ENCODE measurements around the gene SACM1L. TPM values are rescaled to one million over a fixed set of nuclear protein-coding genes. Genes with fewer than 3 reads are reported as not detected.

The SACM1L gene
- total RNA-seq, 1 experiment from 2014 or later = 31.6 TPM

DNA sequence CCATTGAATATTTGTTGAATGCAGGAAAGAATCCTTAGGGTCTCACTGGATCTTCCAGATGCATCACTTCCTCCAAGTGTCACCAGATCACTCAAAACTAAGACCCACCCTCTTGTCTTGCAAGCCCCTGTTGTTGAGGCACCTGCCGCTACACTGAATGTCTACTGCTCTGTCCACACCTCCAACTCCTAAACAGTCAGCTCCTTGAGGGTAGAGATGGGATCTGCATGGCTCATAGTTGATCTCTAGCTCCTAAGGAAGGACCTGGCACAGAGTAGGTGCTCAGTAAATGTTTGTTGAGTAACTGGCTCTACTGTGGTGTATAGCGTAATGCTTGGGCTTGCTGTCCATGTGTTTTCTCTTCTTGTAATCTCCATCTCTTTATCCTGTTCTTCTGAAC is 98.4 kb downstream of the SACM1L start:
- Histone ChIP-seq H3K27ac (ENCODE audit: low read length) (no peak overlapping the region), H3K4me3 (ENCODE audit: low read depth in 2 of 2, low read length in 2 of 2) (no peak overlapping the region), H3K9me3 (ENCODE audit: control insufficient read depth, insufficient read depth, low read depth, low read length) (no peaks in the 10 kb centered on the region), H3K36me3 (ENCODE audit: control insufficient read depth, insufficient read depth, low read length) (no peaks in the 10 kb centered on the region), H3K4me1 (ENCODE audit: control insufficient read depth, insufficient read depth, low read length) (no peaks in the 10 kb centered on the region), H3K27me3 (ENCODE audit: control insufficient read depth, insufficient read depth, low read length) (no peaks in the 10 kb centered on the region)
- in situ Hi-C loops (cut with HindIII; ENCODE audit: low pct_unique_long_range_greater_than_20kb, low sequenced_read_pairs) = no loop called here
- POLR2A ChIA-PET = no interaction called here
- BruUV-seq (replicated peaks) = no TSS peak
- intact Hi-C loops (cut with micrococcal nuclease; ENCODE audit: unreplicated experiment) = no loop called here
- TF ChIP-seq POLR2AphosphoS5 (IDR thresholded peaks at IDR 0.05; ENCODE audit: low read depth, low read length) (no peak), SIN3A (IDR thresholded peaks at IDR 0.05; ENCODE audit: borderline replicate concordance, insufficient read depth, low read depth, low read length) (no peak), TCF7L2 (IDR thresholded peaks at IDR 0.05; ENCODE audit: low read depth, low read length) (no peak)
- TF ChIP-seq, protein P1, sequence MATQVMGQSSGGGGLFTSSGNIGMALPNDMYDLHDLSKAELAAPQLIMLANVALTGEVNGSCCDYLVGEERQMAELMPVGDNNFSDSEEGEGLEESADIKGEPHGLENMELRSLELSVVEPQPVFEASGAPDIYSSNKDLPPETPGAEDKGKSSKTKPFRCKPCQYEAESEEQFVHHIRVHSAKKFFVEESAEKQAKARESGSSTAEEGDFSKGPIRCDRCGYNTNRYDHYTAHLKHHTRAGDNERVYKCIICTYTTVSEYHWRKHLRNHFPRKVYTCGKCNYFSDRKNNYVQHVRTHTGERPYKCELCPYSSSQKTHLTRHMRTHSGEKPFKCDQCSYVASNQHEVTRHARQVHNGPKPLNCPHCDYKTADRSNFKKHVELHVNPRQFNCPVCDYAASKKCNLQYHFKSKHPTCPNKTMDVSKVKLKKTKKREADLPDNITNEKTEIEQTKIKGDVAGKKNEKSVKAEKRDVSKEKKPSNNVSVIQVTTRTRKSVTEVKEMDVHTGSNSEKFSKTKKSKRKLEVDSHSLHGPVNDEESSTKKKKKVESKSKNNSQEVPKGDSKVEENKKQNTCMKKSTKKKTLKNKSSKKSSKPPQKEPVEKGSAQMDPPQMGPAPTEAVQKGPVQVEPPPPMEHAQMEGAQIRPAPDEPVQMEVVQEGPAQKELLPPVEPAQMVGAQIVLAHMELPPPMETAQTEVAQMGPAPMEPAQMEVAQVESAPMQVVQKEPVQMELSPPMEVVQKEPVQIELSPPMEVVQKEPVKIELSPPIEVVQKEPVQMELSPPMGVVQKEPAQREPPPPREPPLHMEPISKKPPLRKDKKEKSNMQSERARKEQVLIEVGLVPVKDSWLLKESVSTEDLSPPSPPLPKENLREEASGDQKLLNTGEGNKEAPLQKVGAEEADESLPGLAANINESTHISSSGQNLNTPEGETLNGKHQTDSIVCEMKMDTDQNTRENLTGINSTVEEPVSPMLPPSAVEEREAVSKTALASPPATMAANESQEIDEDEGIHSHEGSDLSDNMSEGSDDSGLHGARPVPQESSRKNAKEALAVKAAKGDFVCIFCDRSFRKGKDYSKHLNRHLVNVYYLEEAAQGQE (IDR thresholded peaks at IDR 0.05; ENCODE audit: insufficient read depth in 1 of 2, low read depth in 2 of 2, low read length in 1 of 2) = no peak
- TF ChIP-seq, protein P2, sequence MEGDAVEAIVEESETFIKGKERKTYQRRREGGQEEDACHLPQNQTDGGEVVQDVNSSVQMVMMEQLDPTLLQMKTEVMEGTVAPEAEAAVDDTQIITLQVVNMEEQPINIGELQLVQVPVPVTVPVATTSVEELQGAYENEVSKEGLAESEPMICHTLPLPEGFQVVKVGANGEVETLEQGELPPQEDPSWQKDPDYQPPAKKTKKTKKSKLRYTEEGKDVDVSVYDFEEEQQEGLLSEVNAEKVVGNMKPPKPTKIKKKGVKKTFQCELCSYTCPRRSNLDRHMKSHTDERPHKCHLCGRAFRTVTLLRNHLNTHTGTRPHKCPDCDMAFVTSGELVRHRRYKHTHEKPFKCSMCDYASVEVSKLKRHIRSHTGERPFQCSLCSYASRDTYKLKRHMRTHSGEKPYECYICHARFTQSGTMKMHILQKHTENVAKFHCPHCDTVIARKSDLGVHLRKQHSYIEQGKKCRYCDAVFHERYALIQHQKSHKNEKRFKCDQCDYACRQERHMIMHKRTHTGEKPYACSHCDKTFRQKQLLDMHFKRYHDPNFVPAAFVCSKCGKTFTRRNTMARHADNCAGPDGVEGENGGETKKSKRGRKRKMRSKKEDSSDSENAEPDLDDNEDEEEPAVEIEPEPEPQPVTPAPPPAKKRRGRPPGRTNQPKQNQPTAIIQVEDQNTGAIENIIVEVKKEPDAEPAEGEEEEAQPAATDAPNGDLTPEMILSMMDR (IDR thresholded peaks at IDR 0.05) = no peak
- CTCF ChIA-PET = no interaction called here
- DNase-seq (ENCODE audit: low read depth, low spot score) (no peak), ATAC-seq (no peak)

DNA sequence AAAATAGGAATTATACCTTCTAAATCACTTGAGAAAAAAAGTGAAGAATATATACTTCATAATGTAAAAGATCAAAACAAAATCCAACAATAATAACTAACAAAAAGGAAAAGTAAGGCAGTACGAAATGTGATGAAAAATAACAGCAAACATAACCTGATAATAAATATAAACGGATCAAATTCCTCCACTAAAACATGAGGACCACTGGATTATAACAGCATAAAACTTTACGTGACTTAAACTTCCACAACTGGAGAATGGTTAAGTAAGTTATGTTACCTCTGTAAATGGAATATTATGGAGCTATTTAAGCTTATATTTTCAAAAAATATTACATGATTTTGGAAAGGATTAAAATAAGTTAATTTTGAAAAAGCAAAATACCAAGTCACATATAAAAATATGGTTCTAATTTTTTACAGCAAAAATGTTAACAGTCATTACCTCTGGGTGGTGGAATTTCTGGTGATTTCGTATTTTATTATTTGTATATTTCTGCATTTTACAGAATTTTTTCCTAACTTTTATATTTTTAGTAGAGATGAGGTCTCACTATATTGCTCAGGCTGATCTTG is 100.1 kb downstream of the SACM1L start:
- Histone ChIP-seq H3K27me3 (ENCODE audit: control insufficient read depth, insufficient read depth, low read length) (no peaks in the 10 kb centered on the region; the same call in 1 of the 2 replicates), H3K4me3 (ENCODE audit: low read depth in 2 of 2, low read length in 2 of 2) (no peak overlapping the region), H3K27ac (ENCODE audit: low read length) (no peak overlapping the region), H3K36me3 (ENCODE audit: control insufficient read depth, insufficient read depth, low read length) (no peaks in the 10 kb centered on the region), H3K9me3 (ENCODE audit: control insufficient read depth, insufficient read depth, low read depth, low read length) (no peaks in the 10 kb centered on the region), H3K4me1 (ENCODE audit: control insufficient read depth, insufficient read depth, low read length) (no peaks in the 10 kb centered on the region)
- ATAC-seq (no peak), DNase-seq (ENCODE audit: low read depth, low spot score) (no peak)
- in situ Hi-C loops (cut with HindIII; ENCODE audit: low pct_unique_long_range_greater_than_20kb, low sequenced_read_pairs) (no loop called here), intact Hi-C loops (cut with micrococcal nuclease; ENCODE audit: unreplicated experiment) (no loop called here)
- ChIA-PET POLR2A (no interaction called here), CTCF (no interaction called here)
- TF ChIP-seq TCF7L2 (IDR thresholded peaks at IDR 0.05; ENCODE audit: low read depth, low read length) (no peak), POLR2AphosphoS5 (IDR thresholded peaks at IDR 0.05; ENCODE audit: low read depth, low read length) (no peak), SIN3A (IDR thresholded peaks at IDR 0.05; ENCODE audit: borderline replicate concordance, insufficient read depth, low read depth, low read length) (no peak)
- TF ChIP-seq, protein P1 (IDR thresholded peaks at IDR 0.05; ENCODE audit: insufficient read depth in 1 of 2, low read depth in 2 of 2, low read length in 1 of 2) = no peak
- TF ChIP-seq, protein P2 (IDR thresholded peaks at IDR 0.05) = no peak
- no TSS peak for BruUV-seq (replicated peaks)

Measured in Panc1 (cell line).